HG03064 (cell line): Measurements from ENCODE around the gene NPAS2.

Experiments used
- ATAC-seq: cut with Tn5 transposase; IDR thresholded peaks from one replicate; pipeline ENCODE4 v1.9.1; 2021; ENCODE audit warnings: low read depth; ENCODE audit not compliant: unreplicated experiment

Gene NPAS2

GRCh38 chr2:100960688-100961087 is 140.7 kb downstream of the NPAS2 start:
- ATAC-seq = no peak

DNA sequence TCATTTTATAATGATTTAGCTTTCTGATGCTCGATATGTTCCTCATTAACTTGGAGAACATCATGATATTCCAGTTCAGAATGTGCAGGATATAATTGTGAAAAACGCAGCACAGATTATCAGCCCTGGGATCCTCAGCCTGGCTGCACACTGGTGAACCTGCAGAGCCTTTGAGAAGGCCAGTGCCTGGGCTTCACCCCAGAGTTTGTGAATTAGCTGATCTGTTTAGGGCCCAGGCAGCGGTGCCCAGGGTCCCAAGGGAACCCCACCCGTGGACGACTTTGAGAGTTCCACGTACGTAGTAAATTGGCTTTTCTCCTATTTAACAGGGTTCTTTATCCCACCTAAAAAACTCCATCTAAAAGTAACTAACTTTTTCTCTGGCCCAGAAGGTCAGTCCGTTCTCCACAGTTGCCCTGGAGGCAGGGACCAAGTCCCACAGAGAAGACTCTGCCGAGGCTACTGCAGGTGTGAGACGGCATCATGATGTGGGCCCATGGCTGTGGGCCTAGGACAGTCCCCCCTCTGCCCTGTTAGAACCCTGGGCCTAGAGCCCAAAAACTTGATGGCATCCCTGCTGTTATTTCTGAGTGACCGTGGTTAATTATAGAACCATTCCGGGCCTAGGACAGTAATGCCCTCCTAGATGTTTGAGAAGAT is 142.6 kb downstream of the NPAS2 start:
- ATAC-seq = no peak

DNA sequence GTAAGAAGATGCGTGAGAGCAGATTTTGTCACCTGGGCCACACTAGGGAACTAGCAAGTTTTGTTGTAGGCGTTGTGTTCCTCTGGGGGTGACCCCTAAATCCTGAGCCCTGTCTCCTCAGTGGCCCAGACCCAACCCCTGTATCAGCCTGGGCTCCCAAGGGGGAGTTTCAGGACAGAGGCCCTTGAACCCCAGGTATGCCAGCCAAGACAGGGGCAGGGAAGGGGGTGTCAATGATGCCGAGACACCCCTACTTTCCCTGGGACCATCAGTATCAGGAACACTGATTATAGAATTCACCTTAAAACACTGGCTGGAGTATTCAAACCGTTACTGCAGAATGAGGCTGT is 143.1 kb downstream of the NPAS2 start:
- ATAC-seq = no peak

GRCh38 chr2:100964222-100964621 is 144.3 kb downstream of the NPAS2 start:
- ATAC-seq = no peak

DNA sequence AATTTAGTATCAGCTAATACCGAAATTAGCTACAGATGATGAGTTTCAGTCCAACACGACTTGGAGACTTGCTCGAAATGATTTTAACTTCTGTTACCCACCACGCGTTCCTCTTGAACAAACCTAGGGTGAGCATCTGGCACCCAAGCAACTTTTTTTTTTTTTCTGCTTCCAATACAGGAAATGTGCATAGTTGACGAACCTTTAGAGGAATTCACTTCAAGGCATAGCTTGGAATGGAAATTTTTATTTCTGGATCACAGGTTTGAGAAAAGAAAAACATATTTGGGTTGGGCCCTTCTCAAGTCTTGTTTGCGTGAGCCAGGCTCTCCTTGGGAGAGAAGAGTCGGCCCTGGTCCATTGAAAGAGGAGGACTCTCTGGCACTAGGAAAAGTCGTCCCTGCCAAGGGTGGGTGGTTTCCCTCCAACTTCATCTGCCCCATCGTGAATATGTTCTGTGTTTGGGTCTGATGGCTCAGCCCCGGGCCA is 144.8 kb downstream of the NPAS2 start:
- no peak for ATAC-seq

- ATAC-seq = no peak
Measured at GRCh38 chr2:100965596-100965995, 145.7 kb downstream of the NPAS2 start.

GRCh38 chr2:100967716-100968115 is 147.8 kb downstream of the NPAS2 start:
- no peak for ATAC-seq

DNA sequence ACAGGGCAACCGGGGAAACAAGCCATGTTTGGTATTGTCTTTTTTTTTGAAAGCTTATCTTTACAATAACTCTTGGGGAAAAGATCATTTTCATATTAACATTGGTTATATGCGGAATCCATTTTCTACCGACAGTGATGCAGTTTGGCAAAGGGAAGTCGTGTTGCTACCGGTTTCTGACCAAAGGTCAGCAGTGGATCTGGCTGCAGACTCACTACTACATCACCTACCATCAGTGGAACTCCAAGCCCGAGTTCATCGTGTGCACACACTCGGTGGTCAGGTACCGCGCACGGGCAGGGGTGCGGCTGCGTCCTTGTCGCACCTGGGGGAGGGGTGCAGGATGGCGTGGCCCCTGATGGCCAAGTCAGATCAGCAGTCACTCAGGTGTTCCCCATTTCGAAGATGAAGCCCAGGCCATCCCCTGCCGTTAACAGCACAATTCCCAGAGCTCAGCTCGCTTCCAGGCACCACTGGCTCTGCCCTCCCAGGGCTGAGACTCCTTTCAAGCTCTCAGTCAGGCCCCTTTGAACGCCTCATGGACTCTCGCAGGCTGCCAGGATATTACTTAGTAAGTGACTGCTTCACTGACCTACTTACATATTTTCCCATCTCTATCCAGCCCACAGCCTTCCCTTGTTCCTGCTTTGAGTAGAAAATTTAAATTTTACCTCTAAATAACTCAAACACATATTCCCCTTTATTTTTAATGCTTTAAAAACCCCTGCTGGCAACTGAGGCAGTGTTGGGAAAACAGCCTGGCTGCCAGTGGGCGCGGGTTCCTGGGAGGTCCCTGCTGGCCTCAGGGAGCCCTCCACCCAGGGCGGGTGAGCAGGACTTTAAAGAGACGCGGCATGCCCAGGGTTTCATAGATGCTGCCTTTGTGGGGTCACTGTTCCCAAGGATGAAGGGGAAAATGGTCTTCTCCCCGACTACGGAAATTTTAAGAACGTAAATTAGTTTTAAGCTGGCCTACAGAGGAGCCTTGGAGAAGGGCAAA is 148.5 kb downstream of the NPAS2 start:
- no peak for ATAC-seq

DNA sequence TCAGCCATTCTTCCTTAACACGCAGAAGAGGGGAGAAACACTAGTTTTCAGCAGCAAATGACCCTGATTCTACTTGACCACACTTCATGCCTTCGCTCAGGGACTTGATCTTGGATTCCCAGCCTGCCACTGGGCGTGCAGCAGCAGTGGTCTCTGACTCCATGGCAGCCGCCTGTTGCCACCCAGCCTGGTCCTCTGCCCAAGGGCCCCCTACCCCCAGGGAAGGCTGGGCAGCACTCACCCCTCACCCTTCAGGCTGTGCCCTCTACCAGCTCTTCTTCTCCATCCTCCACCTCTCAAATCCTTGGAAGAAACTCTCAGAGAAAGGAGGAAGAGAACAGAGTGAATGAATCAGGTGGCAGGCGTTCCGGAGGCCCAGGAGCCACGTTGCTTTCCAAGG is 150.1 kb downstream of the NPAS2 start:
- ATAC-seq = no peak

GRCh38 chr2:100971221-100971620 is 151.3 kb downstream of the NPAS2 start:
- no peak for ATAC-seq

DNA sequence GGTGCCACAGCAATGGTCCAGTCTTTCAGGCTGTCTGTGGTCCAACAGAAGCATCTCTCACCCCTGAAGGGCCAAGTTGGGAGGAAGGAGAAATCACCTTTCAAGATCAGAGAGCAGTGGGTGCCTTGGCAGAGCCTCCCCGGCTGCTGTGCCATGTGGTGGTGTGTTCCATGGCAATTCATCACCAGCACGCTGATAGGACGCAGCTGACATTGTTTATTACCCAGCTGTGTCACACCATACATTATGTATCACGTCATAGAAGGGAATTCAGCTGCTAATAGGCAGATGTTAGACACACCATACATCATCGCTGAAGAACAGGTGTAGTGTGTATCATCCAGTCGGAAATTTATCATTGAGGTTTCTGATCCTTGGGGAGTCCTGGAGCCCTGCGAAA is 152.5 kb downstream of the NPAS2 start:
- ATAC-seq = no peak

- no peak for ATAC-seq
Measured at GRCh38 chr2:100974712-100975520, 155.0 kb downstream of the NPAS2 start.

- no peak for ATAC-seq
Measured at GRCh38 chr2:100975521-100975785, 155.5 kb downstream of the NPAS2 start.

- no peak for ATAC-seq
Measured at GRCh38 chr2:100976061-100976460, 156.1 kb downstream of the NPAS2 start.

DNA sequence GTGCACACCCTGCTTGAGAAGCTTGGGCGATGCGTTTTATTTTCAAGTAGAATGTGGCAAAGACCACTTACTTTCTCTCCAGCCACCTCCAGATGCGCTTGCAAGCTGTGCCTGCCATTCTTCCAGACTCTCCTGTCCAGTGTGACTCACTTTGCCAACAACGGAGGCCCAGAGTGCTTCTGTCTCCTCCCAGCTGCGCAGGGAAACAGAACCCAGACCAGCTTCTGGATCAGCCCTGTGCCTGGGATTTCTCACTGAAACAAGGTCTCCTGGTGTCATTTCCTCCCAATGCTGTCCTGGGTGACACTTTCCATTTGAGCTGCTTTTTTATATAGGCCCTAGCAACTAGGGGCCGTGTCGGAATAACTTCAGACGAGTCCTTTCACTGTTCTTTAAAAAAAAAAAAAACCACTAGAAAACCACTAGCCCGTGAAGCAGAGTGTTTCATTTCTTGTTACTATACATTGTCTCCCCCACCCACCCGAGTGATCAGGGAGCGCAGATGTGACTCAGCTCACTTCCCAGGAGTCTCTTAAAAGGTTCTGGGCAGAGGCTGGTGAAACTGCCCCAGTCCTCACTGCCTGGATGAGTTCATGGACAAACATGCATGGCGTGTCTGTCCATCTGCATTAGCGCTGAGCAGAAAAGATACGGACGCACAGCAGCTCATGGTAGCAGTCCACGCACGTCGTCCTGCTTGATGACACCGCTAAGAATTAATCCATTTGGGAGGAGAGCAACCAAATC is 156.9 kb downstream of the NPAS2 start:
- ATAC-seq = no peak

DNA sequence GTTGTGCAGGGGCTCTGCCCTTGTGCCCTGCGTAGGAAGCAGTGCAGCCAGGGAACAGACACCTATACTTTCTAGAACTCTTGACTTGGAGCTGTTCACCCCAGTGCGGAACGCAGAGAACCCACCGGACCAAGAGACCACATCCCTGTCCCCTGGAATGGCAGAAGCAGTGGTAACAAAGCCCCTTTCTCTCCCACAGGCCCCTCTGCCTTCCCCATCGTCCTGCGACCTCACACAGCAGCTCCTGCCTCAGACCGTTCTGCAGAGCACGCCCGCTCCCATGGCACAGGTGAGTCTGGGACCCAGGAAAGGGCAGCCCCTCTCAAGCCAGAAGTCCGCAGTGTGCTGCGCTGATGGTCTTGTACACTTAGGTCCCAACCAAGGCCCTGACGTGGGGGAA is 157.6 kb downstream of the NPAS2 start:
- no peak for ATAC-seq

DNA sequence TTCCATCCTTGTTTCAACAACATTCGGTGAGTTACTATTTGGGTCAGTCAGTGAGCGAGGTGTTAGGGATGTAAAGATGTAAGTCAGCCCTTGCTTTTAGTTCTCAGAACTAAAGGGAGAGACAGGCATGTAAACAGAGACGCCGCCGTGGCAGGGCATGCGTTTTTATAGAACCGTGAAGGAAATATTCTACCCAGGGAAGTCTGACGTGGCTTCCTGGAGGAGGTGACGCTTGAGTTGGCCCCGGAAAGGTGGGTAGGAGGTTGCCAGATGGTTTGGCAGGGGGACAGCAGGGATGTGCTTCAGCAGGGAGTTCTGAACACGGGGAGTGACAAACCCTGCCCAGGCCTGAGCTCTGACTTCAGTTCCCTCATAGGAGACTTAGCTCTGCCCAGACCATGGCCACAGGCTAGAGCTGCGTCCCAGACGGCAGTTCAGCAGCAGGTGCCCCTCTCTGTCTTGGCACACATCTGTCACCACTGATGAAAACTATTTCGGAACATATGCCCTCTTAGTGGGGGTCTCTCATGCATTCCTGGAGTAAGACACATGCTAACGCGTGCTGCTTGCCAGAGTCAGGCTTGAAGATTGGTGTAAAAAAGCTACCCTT is 158.7 kb downstream of the NPAS2 start:
- ATAC-seq = no peak

- ATAC-seq = no peak
Measured at GRCh38 chr2:100980046-100980445, 160.1 kb downstream of the NPAS2 start.

DNA sequence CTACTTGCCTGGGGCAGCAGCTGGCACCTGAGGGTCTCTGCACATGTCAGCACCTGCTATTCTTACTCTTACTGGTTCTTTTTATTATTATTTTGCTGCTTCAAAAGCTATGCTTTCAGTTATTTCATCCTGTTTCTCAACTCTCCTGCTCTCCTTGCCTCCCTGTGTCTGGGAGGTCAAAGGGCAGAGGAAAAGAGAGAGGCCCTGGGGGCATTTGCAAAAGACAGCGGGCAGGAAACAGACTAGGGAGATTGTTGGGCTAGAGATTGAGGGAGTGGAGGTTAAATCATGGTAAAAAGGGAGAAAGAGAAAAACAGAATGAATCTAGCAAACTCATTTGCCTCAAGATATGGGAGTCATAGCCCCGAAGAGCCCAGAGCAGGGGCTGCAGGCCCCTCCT is 161.1 kb downstream of the NPAS2 start:
- ATAC-seq = no peak

DNA sequence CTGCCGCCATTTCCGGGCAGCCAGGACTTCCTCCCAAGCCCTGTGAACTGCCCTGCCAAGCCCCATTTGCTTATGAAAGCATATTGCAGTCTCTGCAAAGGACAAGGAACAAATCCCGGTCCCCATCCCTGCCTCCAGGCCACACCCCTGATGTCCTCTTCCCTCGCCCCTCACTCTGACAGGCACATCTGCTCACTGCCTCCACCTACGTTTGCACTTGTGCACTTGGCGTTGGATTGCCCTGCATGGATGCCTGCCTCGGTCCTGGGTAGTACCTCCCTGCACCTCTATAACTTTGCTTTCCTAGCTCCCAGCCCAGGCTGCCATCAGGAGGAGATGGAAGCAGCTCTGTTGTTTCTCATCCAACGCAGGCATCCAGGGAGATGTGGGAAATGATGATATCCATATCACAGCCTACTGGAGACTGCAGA is 162.5 kb downstream of the NPAS2 start:
- no peak for ATAC-seq
